Vagina (tissue), 2 donors: ENCODE results near the gene SHC4.

Experiments used
- CTCF ChIP-seq, 3 experiments: fragments of 450-650 bp in 2 of 3; fragments of 200-600 bp in 1 of 3; sonication (generic) in 1 of 3; IDR thresholded peaks; one replicate each; pipeline ENCODE4 v1.5.1; 2017 to 2019; ENCODE audit warnings: antibody characterized with exemption in 3 of 3, mild to moderate bottlenecking in 2 of 3, moderate library complexity in 2 of 3
- POLR2A ChIP-seq, 2 donors: fragments of 450-650 bp; IDR thresholded peaks; one replicate each; pipeline ENCODE4 v1.6.1; 2017; ENCODE audit warnings: antibody characterized with exemption in 2 of 2, mild to moderate bottlenecking in 2 of 2, moderate library complexity in 2 of 2

- TF ChIP-seq CTCF (IDR thresholded peaks at IDR 0.05) (no peak), POLR2A (IDR thresholded peaks at IDR 0.05) (no peak)
These were observed 70.4 kb downstream of the SHC4 start for GRCh38 chr15:48893311-48893710.
